Measurements from ENCODE around the gene SNAPC4.
"Not testable (repeated sequence)": the region's sequence is repeated elsewhere in the genome, so short reads cannot be mapped to it uniquely, and the experiment has no call there.

The SNAPC4 gene

DNA sequence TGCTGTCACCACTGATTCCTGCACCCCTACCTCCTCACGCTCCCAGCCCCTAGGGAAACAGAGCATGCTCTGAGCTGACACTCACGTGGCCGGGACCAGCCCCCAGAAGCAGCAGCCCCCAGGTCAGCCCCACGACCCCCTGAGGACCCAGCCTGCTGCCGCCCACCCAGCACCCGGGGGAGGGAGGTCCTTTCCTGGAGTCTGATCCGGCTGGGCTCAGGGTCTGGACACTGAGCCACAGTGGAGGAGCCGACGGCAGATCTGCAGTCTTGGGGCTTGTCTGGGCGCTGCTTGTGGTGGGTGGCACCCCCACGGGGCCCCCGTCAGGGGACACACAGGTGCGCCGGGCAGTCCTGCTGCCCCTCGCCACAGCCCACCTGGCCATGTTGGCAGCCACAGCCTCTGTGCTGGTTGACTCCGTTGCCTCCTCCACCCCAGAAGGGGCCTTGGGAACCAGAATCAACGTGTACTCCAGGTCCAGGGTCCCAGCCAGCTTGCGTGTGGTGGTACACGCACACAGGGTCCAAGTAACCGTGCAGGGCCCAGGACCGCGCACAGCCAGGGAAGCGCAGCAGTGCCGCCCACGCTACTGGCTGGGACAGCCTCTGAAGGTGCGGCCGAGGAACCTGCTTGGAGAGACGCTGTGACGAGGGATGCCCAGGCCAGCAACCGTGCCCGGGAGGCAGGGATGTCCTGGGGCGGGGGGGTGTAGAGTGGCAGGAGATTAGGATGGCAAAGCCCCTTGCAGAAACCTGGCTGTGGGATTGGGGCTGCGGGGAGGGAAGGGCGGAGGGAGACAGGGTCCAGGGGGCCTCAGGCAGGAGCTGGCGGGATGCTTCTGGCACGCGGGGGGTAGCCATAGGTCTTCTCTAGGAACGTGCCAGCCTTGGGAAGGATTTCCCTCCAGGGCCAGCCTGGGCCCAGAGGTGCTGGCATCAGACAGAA lies 39.9 kb downstream of the SNAPC4 start:
- no peak for DNase-seq (ENCODE audit: low read depth in 2 of 3, low spot score in 2 of 3)

DNA sequence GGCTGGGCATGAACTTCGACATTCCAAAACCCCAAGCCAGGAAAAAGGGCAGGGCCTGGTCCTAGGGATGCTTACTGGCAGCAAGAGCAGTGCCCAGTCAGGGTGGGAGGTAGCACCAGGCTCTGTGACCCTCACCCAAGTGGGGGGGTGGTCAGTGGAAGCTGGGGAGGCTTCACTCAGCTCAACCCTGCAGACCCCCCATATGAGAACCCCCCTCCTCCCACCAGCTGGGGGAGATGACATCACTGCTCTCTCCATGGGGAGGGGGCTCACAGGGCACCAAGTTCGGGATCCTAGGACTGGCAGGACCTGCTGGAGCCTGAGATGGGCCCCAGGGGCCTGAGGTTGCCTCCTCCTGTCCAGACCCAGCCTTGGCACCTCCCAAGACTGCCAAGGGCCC lies 41.1 kb downstream of the SNAPC4 start:
- no peak for DNase-seq (ENCODE audit: low read depth in 2 of 3, low spot score in 2 of 3)

DNA sequence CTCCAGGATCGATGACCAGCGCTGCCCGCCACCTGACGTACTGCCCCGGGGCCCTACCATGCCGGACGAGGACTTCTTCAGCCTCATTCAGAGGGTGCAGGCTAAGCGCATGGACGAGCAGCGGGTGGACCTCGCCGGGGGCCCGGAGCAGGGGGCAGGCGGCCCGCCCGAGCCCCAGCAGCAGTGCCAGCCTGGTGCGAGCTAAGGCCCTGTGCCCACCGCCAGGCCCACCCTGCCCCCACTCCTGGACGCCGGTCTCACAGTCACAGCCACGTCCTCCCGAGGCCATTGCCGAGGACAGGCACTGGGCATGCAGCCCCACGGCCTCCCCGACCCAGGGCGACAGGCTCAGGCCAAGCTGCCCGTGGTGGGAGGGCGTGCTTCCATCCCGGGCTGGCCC lies 42.0 kb downstream of the SNAPC4 start:
- DNase-seq (ENCODE audit: low read depth in 2 of 3, low spot score in 2 of 3): no peak

DNA sequence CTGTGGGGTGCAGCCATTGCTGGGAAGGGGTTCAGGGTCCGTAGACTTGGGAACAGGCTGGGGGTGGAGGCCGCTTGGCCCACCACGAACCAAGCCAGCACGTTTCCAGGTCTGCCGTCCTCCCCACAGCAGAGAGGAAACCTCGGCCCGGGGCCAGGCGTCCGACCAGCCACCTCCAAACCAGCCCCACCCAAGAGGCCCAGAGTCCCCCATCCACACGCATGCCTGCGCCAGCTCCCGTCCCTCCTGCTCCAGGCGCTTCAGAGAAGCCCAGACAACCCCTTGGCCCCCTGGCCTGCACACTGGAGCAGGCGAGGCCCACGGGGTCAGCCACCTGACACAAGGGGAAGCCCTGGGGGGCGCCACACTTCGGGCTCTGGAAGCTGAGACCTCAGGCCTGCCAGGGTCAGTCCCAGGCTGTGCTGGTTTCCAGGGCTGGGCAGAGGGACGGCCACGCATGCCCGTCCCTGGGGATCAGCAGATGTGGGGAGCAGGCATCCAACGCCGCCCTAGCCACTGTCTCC lies 42.7 kb downstream of the SNAPC4 start:
- no peak for DNase-seq (ENCODE audit: low read depth in 2 of 3, low spot score in 2 of 3)

DNA sequence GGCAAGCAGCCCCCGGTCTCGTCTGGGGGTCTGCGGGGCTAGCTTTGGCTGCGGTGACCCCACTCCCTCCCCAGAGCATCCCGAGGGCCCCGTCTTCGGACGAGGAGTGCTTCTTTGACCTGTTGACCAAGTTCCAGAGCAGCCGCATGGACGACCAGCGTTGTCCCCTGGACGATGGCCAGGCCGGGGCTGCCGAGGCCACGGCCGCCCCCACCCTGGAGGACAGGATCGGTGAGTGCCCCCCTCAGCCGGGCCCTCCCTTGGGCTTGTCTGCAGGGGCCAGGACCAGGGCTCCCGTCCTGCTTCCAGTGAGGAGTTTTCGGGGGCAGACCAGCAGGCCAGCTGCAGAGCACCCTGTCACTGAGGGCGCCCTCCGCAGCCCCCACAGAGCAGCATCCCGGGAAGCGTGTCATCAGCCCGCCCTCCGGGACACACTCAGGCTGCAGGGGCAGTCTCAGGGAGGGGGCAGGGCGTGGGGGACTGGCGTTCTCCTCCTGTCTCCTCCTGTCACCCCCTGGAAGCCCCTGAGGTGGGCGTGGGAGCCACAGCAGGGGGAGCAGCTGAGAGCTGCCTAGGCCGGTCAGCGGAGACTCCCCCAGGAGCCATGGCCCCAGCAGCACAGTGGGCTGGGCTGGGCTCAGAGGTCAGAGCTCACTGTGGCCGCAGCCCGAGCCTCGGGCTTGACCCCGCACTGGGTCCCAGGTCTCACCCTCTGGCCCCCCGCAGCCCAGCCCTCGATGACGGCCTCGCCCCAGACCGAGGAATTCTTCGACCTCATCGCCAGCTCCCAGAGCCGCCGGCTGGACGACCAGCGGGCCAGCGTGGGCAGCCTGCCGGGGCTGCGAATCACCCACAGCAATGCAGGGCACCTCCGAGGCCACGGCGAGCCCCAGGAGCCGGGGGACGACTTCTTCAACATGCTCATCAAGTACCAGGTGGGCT lies 44.1 kb downstream of the SNAPC4 start:
- no peak for DNase-seq (ENCODE audit: low read depth in 2 of 3, low spot score in 2 of 3)

DNA sequence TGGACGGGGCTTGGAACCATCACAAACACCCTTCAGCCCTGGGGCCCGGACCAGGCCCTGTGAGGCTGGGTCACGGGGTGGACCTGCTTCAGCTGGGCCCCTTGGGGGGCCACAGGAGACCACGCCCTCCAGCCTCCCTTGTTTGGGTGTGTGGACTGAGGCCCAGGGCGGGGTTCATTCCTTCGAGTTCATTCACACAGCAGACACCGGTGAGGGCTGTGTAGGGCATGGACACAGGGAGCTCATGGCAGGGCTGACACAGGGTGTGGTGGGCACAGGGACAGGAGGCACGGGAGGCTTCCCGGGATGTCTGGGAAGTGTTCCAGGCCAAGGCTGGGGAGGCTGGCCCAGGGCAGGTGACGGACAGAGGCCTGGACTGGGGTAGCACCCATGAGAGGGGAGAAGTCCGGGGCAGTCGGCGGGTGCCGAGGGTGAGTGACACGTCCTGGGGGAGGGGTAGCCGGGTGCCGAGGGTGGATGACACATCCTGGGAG lies 45.3 kb downstream of the SNAPC4 start:
- DNase-seq (ENCODE audit: low read depth in 2 of 3, low spot score in 2 of 3): no peak

DNA sequence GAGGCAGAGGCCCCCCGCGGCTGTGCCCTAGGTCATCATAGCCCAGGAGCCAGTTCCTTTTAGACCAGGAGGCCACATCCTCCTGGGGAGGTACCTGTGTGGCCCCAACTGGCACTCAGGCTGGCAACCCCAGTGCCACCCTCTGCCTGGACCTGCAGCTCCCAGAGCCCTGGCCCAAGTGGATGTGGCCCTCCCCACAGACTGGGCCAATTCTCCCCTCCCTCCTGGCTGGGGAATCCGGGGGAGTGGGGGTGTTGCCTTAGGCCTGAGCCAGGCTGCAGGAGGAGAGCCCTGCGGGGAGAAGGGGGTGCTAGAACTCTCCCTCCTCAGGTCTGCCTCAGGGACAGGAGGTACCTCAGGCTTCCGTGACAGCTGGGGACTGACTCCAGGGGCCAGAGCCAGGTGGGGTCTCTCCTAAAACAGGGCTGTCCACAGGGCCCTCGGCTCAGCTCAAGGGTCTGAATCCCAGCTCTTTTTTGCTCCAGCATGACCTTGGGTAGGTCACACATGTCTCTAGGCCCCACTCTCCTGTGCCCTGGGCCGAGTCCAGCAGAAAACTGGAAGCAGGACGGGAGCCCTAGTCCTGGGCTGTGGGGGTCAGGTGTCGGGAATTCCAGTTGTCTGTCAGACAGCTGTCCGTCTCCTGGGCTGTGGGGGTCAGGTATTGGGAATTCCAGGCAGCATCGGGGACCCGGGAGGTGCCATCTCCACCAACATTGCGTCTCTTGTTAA lies 46.0 kb downstream of the SNAPC4 start:
- no peak for DNase-seq (ENCODE audit: low read depth in 2 of 3, low spot score in 2 of 3)

DNA sequence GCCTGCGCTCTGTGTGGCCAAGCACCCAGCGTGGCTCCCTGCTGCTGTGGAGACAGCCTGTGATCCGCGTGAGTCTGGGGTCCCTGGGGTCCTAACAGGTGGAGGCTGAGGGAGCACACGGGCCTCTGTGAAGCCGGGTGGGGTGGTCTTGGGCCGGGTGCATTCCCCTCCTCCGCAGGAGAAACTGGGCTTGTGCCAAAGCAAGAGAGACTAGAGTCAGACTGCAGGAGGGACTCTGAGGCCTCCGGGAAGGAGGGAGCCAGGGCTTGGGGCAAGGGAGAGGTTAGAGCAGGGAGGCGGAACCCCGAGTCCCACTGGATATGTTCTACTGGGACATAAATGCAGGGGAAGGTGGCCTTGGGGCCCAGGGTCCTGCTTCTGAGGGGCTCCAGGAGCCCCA lies 46.9 kb downstream of the SNAPC4 start:
- DNase-seq (ENCODE audit: low read depth in 2 of 3, low spot score in 2 of 3): no peak

DNA sequence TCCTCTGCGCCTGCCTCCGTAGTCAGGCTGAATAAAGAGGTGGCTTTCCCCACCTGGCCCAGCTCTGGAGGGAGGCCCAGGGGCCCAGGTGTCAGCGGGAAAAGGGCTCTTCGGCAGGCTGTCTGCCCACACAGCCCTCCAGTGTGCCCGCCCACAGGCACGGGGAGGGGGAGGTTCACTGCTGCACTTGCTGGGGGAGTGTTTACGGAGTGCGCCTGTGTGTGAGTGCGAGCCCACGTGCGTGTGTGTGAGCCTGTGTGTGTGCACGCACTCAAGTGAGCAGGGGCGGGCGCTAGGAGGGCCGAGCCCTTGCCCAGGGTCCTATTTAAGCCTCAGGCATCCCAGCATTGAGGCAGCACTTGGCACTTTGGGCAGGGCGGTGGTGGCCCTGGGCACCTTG lies 47.3 kb downstream of the SNAPC4 start:
- no peak for DNase-seq (ENCODE audit: low read depth in 2 of 3, low spot score in 2 of 3)

DNA sequence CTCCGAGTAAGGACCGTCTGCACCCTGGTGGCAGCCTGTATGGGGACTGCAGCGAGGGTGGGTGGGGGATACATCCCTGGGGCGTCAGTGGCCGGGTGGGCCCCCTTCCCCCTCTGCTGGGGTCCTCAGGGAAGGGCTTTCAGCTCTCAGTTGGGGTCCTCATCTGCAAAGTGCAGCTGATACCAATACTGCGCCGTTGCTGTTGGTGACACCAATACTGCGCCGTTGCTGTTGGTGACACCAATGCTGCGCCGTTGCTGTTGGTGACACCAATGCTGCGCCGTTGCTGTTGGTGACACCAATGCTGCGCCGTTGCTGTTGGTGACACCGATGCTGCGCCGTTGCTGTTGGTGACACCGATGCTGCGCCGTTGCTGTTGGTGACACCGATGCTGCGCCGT lies 48.1 kb downstream of the SNAPC4 start:
- DNase-seq (ENCODE audit: low read depth in 2 of 3, low spot score in 2 of 3): not testable (repeated sequence)

DNA sequence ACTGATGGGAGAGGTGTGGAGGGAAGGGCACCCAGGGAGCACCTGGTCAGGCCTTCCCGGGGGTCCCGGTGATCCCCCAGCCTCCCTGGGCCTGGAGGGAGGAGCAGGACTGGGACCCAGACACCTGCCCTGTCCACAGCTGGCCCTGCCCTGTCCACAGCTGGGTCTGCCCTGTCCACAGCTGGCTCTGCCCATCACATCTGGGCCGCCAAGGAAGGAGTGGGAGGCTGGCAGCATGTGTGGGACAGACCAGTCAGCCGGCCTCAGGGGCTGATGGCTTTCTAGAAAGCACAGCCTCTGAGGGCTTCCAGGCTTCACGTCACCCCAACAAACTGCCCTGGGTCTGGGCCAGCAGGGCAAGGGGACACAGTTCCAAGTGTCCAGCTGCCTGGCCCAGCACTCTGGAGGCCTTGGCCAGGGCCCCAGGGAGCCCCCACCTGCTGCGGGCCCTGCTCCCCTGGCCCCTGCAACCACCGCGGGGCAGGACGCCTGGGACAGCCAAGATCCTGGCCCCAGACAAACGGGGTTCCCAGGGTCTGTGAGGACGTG lies 48.6 kb downstream of the SNAPC4 start:
- no peak for DNase-seq (ENCODE audit: low read depth in 2 of 3, low spot score in 2 of 3)

Measured in activated CD8-positive, alpha-beta memory T cell treated with anti-CD3 and anti-CD28 coated beads for 48 hours (primary cell).